Right lung (tissue), 10 donors: Measurements from ENCODE around the gene BCHE. TPM values are rescaled to one million over a fixed set of nuclear protein-coding genes. Genes with fewer than 3 reads are reported as not detected.

Source experiments
- DNase-seq, 2 donors: peaks; one replicate each; pipeline ENCODE4 v3.0.0-alpha.2; 2013
- long read RNA-seq, 8 donors: transcript quantifications; one replicate each; lab custom pipeline, GENCODE V29; 2026
- polyA plus RNA-seq, 5 donors: library from polyadenylated mRNA; unstranded; fragments of 120-200 nt; gene quantifications; one replicate each; pipeline versions ENCODE4 v1.2.1 to v1.2.3, GENCODE V29; 2013; ENCODE audit warnings: inconsistent platforms in 1 of 5, low replicate concordance in 1 of 5; ENCODE audit not compliant: insufficient read length in 5 of 5, insufficient read depth in 1 of 5

BCHE gene
- 10 to 100 TPM; 33.5 to 58.4 (median 50.9) TPM for polyA plus RNA-seq
- long read RNA-seq, donor 1, transcript BCHE-201 (4 exons, 2,454 nt) = major isoform, 12 of 21 reads
- long read RNA-seq, donor 1, partial matches to known transcripts = 5 of 21 reads
- long read RNA-seq, donor 1, other reads (novel, unspliced or antisense) = 0 of 21 reads
- long read RNA-seq, donor 2, transcript BCHE-201 (4 exons, 2,454 nt) = major isoform, 11 of 23 reads
- long read RNA-seq, donor 2, partial matches to known transcripts = 9 of 23 reads
- long read RNA-seq, donor 2, other reads (novel, unspliced or antisense) = 0 of 23 reads
- long read RNA-seq, donor 3, transcript BCHE-201 (4 exons, 2,454 nt) = major isoform, 12 of 28 reads
- long read RNA-seq, donor 3, partial matches to known transcripts = 12 of 28 reads
- long read RNA-seq, donor 3, other reads (novel, unspliced or antisense) = 0 of 28 reads
- long read RNA-seq, donor 4, transcript BCHE-201 (4 exons, 2,454 nt) = major isoform, 6 of 19 reads
- long read RNA-seq, donor 4, partial matches to known transcripts = 13 of 19 reads
- long read RNA-seq, donor 4, other reads (novel, unspliced or antisense) = 0 of 19 reads
- long read RNA-seq, donor 5, transcript BCHE-201 (4 exons, 2,454 nt) = major isoform, 8 of 25 reads
- long read RNA-seq, donor 5, transcript BCHE-202 (3 exons, 702 nt) = minor isoform, 6 of 25 reads
- long read RNA-seq, donor 5, partial matches to known transcripts = 10 of 25 reads
- long read RNA-seq, donor 5, other reads (novel, unspliced or antisense) = 0 of 25 reads
- long read RNA-seq, donor 6, transcript BCHE-201 (4 exons, 2,454 nt) = major isoform, 10 of 20 reads
- long read RNA-seq, donor 6, partial matches to known transcripts = 6 of 20 reads
- long read RNA-seq, donor 6, other reads (novel, unspliced or antisense) = 0 of 20 reads
- long read RNA-seq, donor 7, partial matches to known transcripts = 0 of 3 reads
- long read RNA-seq, donor 7, other reads (novel, unspliced or antisense) = 0 of 3 reads
- long read RNA-seq, donor 8, partial matches to known transcripts = 10 of 15 reads
- long read RNA-seq, donor 8, other reads (novel, unspliced or antisense) = 0 of 15 reads

DNA sequence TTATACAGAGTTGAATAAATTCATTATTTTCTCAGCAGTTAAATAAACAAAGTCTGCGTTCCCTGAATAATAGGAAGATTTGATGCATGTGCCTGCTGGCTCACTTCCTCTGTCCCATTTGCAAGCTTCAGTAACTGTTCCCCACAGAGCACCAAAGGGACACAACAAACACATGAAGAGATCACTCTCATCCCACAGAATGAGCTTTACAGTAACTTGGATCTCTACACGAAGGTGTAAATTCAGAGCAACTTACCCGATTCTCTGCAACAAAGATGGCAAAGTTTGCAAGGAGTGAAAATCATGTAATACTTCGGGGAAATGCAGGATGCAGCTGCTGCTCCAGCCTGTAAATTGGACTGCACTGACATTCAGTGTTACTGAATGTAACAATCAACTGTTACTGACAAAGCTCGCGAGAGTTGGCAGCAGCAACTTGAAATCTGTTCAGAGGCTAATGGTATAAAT lies at the start of gene BCHE:
BCHE (minus strand) TSS at position 366 of the 468 bp plus-strand sequence. CDS start 6,390 bp downstream, outside the sequence.
- DNase-seq = peak; percentile 64 to 67

DNA sequence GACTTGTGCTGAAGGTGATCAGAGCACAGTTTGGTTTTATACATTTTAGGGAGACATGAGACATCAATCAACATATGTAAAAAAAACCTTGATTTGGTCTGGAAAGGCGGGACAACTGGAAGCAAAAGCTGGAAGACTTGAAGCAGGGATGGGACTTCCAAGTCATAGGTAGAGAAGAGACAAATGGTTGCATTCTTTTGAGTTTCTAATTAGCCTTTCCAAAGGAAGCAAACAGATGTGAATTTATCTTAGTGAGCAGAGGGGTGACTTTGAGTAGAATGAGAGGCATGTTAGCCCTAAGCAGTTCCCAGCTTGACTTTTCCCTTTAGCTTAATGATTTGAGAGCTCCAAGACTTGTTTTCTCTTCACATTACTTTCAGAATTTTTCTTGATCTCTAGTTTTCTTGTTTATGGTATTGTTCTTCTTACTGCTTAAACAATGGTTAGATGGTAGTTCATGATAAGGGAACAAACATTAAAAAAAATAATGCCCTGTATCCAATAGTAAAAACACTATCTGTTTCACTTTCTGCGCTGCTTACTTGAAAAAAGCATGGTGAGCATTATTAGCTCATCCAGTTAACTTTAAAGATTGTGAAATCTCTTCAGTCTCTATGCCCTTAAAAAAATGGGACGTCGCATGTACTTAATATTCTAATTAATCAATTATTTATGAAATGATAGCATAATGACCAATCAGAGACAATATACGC lies 48.5 kb upstream of the BCHE start:
- no peak for DNase-seq

DNA sequence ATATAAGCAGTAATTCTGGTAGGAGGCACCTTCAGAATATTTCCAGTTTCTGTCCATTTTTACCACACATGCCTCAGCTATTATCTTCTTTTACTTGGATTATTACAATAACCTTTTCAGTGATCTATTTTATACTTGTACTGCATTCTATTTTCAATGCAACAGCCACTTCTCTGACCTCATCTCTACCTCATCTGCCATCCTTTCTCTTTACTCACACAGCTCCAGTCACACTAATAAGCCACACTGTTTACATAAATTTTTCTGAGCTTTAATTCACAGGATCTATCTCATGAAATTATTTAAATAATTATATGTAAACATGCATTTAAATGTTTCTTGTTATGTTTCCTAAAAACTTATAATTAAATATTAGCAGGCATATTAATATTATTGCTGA lies 47.3 kb upstream of the BCHE start:
- DNase-seq = no peak

DNA sequence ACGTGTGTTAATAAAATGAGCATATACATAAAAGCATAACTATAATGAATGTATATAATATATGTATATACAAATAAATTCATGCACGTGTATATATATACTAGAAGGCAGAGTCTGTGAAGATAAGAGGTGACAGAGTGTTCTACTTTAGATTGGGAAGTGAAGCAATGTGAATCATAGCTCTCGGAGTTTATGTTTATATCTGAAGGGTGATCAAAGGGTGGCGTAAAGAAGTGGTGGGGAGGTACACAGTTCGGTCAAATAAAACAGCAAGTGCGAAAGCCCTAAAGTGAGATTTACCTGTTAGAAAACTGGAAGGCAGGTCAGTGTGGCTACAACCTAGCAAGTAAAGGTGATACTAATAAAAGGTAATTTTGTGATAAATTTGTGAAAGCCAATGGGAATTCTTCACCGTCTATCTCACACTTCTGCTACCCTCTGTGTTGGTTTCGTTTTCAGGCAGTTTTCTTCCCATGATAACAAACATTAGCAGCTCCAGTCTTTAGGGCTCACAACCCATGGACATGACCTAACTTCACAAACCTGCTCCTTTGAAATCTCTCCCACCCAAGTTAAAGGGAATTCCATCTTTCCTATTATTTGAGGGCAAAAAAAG lies 46.7 kb upstream of the BCHE start:
- DNase-seq = no peak

DNA sequence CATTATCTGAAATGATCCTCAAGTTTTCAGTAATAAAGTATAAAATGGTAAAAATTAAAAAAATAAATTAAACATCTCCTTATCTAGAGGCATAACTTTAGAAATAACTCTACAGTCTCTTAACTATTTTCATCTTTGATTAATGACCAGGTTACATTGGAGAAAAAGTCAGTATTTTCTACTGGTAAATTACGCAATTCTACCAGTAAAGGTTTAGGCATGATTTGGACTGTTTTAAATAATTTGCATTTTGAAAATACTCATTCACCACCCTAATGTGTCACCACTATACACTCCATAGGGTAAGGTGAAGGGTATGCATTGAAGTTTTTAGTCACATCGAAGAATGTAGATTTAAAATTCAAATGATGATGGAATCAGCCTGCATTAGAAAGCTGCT lies 45.9 kb upstream of the BCHE start:
- DNase-seq = no peak

DNA sequence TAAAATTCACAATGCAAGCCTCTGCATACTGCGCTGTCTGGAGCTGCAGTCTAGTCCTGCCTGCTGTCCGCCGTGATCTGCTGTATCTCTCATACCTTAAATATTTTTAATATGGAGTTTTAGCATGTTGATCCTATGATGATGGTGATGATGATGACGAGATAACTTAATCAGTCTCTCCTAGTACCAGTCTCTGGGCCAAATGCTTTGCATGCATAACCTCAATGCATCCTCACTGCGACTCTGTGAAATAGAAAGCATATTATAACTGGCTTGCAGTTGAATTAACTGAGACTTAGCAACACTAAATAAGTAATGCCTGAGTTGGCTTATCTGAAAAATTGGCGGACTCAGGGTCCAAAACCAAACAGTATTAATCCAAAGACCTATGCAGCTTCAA lies 38.4 kb upstream of the BCHE start:
- DNase-seq = no peak

DNA sequence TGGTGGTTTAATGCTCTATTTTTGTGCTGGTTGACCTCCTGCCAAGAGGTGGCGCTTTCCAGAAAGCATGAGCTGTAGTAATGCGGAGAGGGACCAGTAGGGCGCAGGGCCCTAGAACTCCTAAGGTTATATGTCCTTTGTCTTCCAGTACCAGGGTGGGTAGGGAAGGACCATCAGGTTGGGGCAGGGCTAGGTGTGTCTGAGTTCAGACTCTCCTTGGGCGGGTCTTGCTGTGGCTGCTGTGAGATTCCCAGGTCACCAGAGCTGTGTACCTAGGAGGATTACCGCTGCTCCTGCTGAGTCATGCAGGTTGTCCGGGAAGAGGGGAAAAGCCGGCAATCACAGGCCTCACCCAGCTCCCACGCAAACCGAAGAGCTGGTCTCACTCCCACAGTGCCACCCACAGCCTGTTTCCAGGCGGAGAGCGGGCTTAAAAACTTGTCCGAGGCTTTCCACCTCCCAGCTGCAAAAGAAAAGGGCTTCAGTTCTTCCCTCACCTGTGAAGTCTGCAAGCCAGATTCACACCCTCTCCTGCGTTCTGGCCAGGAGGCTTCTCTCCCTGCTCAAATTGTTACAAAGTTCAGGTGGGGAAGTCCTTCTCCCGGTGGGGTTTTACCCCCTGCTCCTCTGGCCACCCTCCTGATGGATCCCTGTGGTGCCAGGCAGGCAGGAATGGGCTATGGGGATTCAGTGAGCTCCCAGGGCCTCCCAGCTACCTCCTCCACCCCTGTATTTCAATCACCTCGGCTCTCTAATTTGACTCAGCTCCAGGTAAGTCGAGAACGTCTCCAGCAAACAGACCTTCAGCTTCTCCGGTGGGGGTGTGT lies 37.7 kb upstream of the BCHE start:
- DNase-seq = no peak

DNA sequence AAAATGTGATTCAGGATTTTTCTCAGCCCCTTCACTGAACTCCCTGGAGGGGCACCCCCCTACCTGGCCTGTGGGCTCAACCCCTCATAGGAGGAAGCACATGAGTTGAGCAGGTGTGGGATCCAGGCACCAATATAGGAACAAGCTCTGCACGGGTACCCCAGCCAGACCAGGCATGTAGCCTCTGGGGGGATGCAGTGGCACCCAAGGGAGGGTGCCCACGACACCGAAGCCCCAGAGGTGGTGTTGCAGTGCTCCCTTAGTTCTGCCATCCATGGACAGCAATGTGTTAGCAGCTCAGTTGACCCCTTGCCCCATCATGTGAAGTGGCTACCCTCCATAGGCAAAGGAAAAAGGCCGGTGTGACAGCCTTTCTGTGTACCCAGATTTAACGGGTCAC lies 30.9 kb upstream of the BCHE start:
- no peak for DNase-seq

DNA sequence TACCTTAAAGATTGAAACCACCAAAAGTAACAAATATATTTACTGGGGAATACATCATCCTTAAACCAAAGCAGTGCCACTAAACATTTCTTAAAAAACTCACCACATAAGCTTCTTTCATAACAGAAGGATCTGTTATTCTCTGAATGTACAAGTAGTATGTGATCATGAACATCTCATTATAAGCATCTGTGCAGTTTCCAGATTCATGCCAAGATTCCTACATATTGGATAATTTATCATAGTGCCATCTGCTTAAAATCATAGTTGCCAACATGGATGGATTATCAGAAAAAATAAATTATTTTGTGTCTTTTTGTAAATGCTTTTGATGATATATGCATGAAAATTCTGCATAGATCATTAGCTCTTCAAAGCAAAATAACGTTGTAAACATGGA lies 21.8 kb upstream of the BCHE start:
- no peak for DNase-seq

DNA sequence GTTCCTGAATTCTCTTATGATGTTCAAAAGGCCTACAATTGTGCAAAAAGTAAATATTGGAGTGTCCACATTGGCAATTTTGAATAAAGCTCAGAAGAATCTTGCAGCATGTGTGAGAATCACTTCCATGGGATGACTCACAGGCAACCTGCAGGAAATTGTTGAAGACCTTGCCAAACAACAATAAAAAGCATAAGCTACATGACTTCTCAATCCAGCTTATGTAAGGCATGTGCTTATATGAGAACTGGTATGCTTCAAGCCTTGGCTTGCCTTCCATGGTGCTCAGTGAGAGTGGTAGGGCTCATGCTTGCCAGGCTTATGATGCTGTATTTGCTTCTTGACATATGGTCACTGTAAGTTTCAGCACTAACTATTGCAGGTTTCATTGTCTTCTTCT lies 18.4 kb upstream of the BCHE start:
- no peak for DNase-seq

DNA sequence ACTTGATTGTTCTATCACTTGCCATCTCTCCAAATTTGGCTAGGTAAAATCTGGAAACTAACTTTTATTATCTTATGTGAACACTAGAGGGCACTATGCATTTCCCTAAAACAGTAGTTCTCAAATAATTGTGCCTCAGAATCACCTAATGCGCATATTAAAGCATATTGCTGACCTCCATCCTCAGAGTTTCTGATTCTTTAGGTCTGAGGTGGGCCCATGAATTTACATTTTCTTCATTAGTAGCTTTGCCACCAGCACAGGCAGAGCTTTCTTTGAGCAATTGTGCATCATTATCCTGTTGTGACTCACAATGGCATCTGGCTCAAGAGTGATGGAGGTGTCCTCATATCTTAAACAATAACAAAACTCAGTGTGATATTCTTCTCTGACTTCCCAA lies 17.5 kb upstream of the BCHE start:
- no peak for DNase-seq

DNA sequence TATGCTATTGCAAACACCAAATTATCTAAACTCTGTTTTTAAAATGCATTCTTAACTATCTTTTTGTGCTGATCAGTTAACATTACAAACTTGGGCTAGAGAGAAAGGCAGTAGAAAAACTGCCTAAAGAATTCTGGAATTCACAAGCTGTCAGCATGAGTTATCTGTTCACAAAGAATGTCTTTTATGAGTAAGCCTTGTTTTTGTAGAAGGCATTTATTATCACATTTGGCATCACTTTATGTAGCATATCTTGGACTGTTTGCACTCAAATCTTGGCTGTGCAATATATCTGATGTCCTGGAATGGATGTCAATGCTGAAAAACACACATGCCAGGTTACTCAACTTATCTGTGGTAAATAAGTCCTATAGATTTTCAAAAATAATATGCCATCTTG lies 15.5 kb upstream of the BCHE start:
- no peak for DNase-seq

DNA sequence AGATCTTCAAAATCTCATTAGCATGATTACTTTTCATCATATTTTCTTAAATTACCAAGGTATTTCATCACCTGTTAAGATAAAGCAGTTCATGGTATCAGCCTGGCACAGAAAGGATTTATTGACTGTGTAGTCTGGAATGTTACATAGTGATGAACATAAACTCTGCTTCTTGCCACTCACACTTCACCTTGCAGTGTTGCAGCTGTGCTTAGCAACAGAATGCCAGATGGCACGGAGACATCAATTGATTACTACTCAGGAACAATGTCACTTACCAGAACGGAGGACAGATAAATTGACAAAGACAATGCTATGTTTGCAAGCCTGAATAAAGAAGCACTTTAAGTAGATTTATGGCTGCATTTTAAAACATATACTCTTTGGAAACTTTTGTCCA lies 15.0 kb upstream of the BCHE start:
- no peak for DNase-seq

DNA sequence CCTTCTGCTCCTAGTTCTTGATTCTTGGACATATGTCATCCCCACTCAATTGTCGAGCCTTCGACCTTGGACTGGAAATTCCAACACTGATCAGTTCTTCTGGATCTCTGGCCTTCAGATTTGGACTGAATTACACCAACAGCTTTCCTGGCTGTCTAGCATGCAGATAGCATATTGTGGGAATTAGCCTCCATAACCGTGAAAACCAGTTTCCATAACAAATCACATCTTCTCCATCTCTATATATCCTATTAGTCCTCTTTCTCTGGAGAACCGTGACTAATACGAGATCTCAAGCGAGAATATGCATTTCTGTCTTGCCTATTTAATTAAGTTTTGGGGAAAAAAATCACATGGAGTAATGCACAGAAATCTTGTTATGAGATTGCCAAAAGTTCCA lies 8.8 kb upstream of the BCHE start:
- DNase-seq = no peak

DNA sequence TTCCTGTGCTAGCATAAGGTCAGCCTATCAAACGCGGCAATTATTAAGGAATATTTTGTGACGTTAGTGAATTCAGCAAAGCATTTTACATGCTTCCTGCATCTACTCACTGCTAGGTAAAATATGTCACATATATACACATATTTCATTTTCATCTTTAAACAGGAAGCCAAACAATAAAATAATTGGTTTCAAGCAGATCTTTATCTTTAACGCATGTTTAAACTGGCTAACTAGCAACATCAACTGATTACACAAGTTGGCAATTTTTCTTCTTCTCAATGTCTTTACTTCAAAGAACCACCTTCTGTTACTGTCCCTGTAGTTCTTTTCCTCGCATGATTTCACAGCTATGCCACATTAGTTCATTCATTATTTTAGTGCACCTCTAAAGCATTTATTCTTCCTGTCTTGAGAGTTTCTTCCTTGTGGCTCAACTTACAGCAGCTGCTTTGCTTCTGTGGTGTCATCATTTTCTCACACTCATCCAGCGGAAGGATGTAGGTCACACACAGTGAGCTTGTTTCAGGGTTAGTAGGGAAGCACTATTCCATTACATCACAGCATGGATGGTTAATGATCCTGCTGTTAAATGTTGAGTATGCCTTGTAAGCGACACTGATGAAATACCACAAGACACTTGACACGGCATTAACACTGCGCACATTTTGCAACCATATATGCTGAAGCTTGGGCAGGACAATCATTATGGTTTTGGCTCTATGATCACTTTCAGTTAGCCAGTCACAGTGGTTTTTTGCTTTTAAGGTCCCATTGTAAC lies 2.3 kb upstream of the BCHE start:
- peak; percentile 30 to 38 for DNase-seq

DNA sequence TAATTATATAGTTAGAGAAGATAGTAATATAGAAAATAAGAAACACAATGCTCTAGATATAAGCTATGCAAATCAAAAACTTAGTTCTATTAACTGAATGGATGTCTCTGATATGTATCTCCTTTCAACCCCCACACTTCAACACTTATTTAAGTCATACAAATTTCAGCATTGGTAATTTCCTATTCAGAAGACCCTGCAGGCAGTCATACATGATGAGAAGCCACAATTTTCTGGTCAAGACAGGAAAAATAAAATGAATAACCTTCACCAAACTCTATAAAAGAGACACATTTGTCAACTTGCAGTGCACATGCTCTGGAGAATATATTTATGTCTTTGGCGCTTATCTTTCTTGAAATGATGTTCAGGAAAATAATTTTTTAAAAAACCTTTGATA lies 578 bp upstream of the BCHE start:
- DNase-seq = no peak

DNA sequence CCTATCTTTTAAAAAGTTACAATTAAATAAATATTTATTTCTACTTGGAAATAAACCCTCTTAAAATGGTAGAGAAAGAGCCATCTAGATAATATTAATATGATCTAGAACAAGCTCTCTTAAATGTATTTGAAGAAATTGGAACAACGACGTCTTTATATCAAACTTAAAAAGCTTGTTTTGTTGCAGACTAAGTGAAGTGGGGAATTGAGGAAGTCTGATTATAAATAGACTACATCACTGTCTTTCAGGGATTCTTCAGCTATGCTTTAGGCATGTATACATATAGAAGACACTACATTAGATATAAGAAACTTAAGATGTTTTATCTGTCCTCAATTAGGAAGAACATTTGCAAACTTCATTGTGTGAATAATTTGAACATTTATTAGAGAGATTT lies 1.8 kb downstream of the BCHE start:
- DNase-seq = no peak

DNA sequence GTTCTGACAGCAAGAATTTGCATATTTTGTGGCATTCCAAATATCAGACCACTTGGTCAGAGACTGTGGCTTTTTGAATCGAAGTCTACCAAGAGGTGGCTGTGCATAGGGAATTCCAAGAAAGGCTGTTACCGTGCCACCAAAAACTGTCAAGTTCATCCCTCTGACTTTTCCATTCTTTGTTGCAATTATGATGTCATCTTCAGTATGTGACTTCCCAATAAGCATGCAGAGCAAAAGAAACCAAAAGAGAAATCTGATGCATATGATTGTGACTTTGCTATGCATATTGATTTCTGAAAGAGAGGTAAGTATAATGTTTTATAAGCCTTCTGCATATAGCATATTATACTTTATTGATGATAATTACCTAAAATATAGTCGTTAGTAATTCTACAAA lies 6.5 kb downstream of the BCHE start:
- no peak for DNase-seq

DNA sequence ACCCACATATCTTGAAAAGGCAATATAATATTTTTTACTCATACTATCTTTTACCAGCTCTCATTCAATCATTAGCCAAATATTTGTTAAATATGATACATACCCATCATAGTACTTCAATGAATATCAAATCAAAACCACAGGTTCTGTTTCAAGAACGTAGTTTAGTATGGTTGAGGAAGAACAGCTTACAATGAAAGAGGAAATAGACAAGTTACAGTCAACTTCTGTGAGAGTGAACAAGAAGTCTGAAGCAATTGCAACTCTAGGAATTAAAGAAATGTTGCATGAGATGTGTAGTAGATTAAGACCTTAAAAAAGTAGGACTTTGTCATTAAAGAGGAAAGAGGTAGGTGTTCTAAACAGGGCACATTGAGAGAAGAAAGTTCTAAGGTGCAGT lies 9.3 kb downstream of the BCHE start:
- DNase-seq = no peak

DNA sequence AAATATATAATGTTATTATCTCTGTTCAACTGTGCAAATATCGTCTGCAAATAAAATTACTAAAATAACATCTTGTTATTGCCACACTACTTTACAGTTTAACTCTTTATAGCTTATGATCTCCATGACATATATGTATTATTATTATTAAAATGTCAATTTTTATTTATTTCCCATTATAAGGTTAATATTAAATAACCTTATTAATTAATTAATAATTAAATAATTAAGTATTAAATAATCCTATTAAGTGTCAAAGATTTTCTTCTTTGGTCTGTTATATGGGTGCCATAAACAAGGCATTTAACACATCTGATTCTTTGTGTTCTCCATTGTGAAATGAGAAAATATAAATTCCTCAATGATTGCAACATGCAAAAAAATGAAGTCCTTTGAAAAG lies 10.0 kb downstream of the BCHE start:
- no peak for DNase-seq
